ENCODE measurements around the gene RAN. TPM values are rescaled to one million over a fixed set of nuclear protein-coding genes. Genes with fewer than 3 reads are reported as not detected.
"Not testable (repeated sequence)": the region's sequence is repeated elsewhere in the genome, so short reads cannot be mapped to it uniquely, and the experiment has no call there.

RAN gene
- 163 TPM for total RNA-seq

GRCh38 chr12:130871286-130872178, at the start of gene RAN:
RAN (plus strand) TSS chr12:130872066; CDS start chr12:130872594, 528 bp downstream.
- DNase-seq = peak; percentile 92

DNA sequence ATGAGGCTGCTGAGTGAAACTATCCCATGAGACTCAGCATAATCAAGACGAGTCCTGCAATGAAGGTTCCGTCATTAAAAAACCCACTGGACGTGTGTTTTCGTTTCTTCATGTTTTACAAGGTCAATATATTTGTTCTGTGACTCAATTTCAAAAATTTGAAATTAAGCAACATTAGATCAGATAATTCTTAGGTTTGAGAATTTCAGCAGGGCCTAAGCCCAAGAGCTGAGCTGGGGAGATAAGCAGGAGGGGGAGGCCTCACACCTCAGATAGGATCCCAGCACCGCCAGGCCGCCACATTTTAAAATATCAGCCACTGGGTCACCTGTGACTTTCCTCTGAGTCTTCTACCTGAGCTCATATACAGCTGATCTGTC, 46.1 kb upstream of the RAN start:
- no peak for DNase-seq

GRCh38 chr12:130826151-130826801, 45.6 kb upstream of the RAN start:
- no peak for DNase-seq

GRCh38 chr12:130827432-130827831, 44.4 kb upstream of the RAN start:
- no peak for DNase-seq

DNA sequence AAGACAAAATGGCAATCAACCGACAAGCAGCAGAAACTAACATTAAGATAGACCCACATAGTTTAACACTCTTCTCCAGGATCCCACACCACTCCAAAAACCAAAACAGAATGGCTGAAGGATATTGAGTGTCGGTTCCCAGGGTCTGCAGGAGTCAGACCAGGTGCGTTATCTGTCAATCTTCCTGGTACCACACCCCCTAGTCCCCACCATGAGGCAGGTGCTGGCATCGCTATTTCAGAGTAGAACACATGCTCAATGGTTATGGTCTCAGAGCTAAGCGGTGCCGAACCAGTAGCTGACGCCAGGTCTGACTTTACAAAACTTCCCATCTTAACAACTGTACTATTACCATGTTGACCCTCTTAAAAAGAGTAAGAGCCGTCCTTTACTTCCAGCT, 43.0 kb upstream of the RAN start:
- DNase-seq = no peak

GRCh38 chr12:130829391-130830245, 42.2 kb upstream of the RAN start:
- DNase-seq = no peak

- no peak for DNase-seq
These were observed 41.7 kb upstream of the RAN start for GRCh38 chr12:130830246-130830551.

DNA sequence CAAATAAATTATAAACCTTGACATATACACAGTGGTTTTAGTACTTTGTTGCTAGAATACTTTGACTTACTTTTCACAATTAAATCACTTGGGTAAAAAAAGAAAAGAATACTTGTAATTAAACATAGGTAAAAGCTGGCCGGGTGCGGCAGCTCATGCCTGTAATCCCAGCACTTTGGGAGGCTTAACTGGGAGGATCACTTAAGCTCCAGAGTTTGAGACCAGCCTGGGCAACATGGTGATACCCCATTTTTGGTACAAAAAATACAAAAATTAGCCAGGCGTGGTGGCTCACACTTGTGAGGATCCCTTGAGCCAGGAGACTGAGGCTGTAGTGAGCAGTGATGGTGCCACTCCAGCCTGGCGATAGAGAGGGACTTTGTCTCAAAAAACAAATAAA, 40.6 kb upstream of the RAN start:
- no peak for DNase-seq

- no peak for DNase-seq
These were observed 39.9 kb upstream of the RAN start for GRCh38 chr12:130831876-130832405.

DNA sequence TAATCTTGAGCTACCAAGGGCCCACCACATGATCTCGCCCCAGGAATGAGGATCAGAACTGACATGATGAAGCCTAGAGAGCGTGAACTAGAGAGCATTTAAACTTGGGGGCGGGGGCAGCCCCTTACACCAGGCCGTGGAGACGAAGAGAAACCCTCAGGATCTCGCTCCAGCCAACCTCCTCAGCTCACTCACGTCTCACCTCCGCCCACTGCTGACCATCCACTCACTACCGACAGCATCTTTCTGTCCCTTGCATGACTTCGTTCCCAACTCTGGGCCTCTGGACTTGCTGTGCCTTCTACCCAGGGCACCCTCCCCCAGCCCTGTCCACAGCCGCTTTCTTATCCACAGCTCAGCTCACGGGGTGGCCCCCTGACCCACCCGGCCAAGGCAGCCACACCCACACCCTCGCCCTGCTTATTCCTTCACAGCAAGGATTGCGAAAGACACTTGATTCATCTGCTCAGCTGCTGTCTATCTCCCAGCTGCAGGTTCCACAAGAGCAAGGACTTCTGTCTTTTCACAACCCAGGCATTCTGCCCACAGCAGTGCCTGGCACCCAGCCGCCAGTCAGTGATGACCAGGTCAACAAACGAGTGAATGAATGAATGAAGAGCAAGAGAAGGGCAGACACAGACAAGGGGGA, 39.2 kb upstream of the RAN start:
- no peak for DNase-seq

DNA sequence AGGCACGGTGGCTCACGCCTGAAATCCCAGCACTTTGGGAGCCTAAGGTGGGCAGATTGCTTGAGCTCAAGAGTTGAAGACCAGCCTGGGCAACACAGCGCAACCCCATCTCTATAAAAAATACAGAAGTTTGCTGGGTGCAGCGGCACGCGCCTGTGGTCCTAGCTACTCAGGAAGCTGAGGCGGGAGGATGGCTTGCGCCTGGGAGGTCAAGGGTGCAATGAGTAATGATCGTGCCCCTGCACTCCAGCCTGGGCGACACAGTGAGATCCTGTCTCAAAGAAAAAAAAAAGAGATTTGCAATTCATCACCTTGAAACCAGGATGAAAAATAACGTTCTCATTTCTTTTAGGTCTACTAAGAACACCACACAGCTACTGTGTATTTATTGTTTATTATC, 36.9 kb upstream of the RAN start:
- DNase-seq = no peak

DNA sequence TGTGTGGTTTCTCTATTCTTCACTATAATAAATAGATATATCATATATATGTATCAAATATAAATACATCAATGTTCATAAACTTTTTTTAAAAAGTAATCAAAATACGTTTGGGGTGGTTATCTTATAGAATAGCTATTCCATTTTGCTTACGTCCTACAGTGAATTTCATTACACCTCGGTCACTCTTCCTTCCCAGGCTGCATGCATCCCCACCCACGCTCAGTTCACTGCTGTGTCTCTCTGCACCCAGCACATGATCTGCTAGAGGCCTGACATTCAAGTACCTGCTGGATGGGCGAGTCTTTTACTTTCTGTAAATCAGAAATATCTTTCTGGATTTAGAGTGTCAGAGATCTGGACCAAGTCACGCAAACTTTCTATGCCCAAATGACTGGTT, 36.4 kb upstream of the RAN start:
- DNase-seq = no peak

- no peak for DNase-seq
These were observed 33.4 kb upstream of the RAN start for GRCh38 chr12:130838284-130838950.

GRCh38 chr12:130838951-130839769, 32.7 kb upstream of the RAN start, which contains the start of gene STX2:
STX2 (minus strand) TSS chr12:130839250; CDS start chr12:130839099, 151 bp downstream.
- DNase-seq = peak; percentile 77

DNA sequence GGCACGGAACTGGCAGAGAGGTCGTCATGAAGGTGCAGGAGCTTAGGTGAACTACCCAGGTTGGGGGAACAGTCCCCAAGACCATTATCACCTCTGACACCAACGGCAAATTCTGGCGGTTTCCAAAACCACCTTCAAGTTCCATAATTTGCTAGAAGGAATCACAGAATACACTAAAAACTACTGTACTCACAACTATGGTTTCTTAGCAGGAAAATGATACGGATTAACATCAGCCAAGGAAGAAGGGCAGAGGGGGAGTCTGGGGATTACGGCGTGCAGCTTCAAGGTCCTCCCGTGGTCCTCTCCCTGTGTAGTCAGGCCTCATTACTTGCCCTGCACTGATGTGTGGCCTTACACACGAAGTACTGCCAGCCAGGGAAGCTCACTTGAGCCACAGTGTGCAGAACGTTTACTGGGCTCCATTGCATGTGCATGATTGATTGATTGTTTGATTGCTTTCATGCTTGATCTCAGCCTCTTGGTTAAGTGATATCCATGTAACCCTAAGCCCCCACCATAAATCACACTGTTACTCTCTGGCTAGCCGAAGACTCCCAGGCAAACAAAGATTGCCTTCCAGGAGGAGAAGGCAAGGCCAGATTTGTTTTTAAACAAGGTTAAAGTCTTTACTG, 32.0 kb upstream of the RAN start:
- DNase-seq = no peak

DNA sequence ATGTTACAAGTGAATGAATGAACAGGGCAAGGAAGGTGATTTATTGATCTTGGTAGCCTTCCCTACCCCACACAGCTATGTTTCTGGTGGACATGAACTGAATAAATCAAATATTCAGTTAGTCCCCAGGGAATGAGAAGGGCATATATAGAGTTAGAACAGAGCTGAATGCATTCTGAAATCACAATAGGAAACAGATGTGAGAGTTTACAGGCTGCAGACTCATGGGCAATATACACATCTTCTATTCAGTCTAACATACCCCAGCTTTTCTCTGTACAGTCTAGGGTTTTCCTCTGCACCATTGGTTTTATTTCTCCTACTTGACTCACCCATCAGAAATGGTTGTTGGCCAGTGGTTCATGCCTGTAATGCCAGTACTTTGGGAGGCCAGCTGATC, 25.5 kb upstream of the RAN start:
- peak; percentile 44 for DNase-seq

DNA sequence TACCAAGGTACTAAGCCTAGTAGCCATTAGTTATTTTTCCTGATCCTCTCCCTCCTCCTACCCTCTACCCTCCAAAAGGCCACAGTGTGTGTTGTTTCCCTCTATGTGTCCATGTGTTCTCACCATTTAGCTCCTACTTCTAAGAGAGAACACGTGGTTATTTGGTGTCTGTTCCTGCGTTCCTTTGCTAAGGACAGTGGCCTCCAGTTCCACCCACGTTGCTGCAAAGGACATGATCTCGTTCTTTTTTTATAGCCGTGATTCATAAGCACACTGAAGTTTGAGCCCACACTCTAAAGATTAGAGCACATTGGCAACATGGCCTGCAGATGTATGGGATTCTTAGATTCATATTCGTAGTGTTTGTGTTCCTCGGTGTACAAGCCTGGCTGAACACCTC, 24.8 kb upstream of the RAN start:
- DNase-seq = no peak

DNA sequence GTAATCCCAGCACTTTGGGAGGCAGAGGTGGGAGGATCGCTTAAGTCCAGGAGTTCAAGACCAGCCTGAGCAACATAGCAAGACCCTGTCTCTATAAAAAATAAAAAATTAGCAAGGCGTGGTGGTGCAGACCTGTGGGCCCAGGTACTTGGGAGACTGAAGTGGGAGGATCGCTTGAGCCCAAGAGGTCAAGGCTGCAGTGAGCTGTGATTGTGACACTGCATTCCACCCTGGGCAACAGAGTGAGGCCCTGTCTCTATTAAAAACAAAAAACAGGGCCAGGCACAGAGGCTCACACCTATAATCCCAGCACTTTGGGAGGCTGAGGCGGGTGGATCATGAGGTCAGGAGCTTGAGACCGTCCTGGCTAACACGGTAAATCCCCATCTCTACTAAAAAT, 23.8 kb upstream of the RAN start:
- not testable (repeated sequence) for DNase-seq

- not testable (repeated sequence) for DNase-seq
These were observed 23.0 kb upstream of the RAN start for GRCh38 chr12:130848785-130849305.
